ENCODE measurements around the gene HEATR5A.
"Not testable (repeated sequence)": the region's sequence is repeated elsewhere in the genome, so short reads cannot be mapped to it uniquely, and the experiment has no call there.

HEATR5A gene

GRCh38 chr14:31251028-31251958 lies 169.1 kb downstream of the HEATR5A start:
- no peaks in the 10 kb centered on the region for H3K4me1 ChIP-seq (ENCODE audit: control insufficient read depth, insufficient read depth, low read length)
- no peaks in the 10 kb centered on the region for H3K27me3 ChIP-seq (replicated peaks; ENCODE audit: control insufficient read depth, insufficient read depth, low read length)
- H3K36me3 ChIP-seq (ENCODE audit: control insufficient read depth, insufficient read depth, low read length, severe bottlenecking): no peaks in the 10 kb centered on the region
- no peaks in the 10 kb centered on the region for H3K9me3 ChIP-seq (ENCODE audit: control insufficient read depth, low read length)
- H3K9ac ChIP-seq (ENCODE audit: low read length): no peak overlapping the region
- DNase-seq (ENCODE audit: low read depth): no peak
- no peak overlapping the region for H3K4me3 ChIP-seq (ENCODE audit: low read length)

GRCh38 chr14:31244626-31245025 lies 175.7 kb downstream of the HEATR5A start:
- Histone ChIP-seq H3K9me3 (ENCODE audit: control insufficient read depth, low read length) (no peaks in the 10 kb centered on the region), H3K4me1 (ENCODE audit: control insufficient read depth, insufficient read depth, low read length) (peaks cover 12% of the 10 kb centered on the region), H3K9ac (ENCODE audit: low read length) (no peak overlapping the region), H3K4me3 (ENCODE audit: low read length) (no peak overlapping the region), H3K27me3 (replicated peaks; ENCODE audit: control insufficient read depth, insufficient read depth, low read length) (no peaks in the 10 kb centered on the region), H3K36me3 (ENCODE audit: control insufficient read depth, insufficient read depth, low read length, severe bottlenecking) (no peaks in the 10 kb centered on the region)
- no peak for DNase-seq (ENCODE audit: low read depth)

- H3K4me3 ChIP-seq (ENCODE audit: low read length): no peak overlapping the region
- peaks cover 12% of the 10 kb centered on the region for H3K4me1 ChIP-seq (ENCODE audit: control insufficient read depth, insufficient read depth, low read length)
- no peaks in the 10 kb centered on the region for H3K9me3 ChIP-seq (ENCODE audit: control insufficient read depth, low read length)
- DNase-seq (ENCODE audit: low read depth): no peak
- H3K27me3 ChIP-seq (replicated peaks; ENCODE audit: control insufficient read depth, insufficient read depth, low read length): no peaks in the 10 kb centered on the region
- no peak overlapping the region for H3K9ac ChIP-seq (ENCODE audit: low read length)
- no peaks in the 10 kb centered on the region for H3K36me3 ChIP-seq (ENCODE audit: control insufficient read depth, insufficient read depth, low read length, severe bottlenecking)
Measured at GRCh38 chr14:31243860-31244259, 176.5 kb downstream of the HEATR5A start.

- H3K27me3 ChIP-seq (replicated peaks; ENCODE audit: control insufficient read depth, insufficient read depth, low read length); H3K9me3 ChIP-seq (ENCODE audit: control insufficient read depth, low read length); H3K36me3 ChIP-seq (ENCODE audit: control insufficient read depth, insufficient read depth, low read length, severe bottlenecking); DNase-seq (ENCODE audit: low read depth): not testable (repeated sequence)
- Histone ChIP-seq H3K9ac (ENCODE audit: low read length) (peak overlapping the region; percentile 57), H3K4me3 (ENCODE audit: low read length) (peak overlapping the region; percentile 66), H3K4me1 (ENCODE audit: control insufficient read depth, insufficient read depth, low read length) (peaks cover 12% of the 10 kb centered on the region)
Measured at GRCh38 chr14:31242161-31242940, 178.0 kb downstream of the HEATR5A start.
